AG09319 (cell line): ENCODE results near the gene TMEM198.

Experiments used
- DNase-seq: peaks from one replicate; pipeline ENCODE4 v3.0.0-alpha.2; 2010; ENCODE audit warnings: low read depth; ENCODE audit errors: extremely low read depth
- CTCF ChIP-seq: IDR thresholded peaks from 2 replicates; pipeline ENCODE4 v1.5.1; 2011; ENCODE audit warnings: low read depth, mild to moderate bottlenecking, inconsistent platforms, low read length, moderate library complexity

TMEM198 gene

GRCh38 chr2:219522111-219523030 lies 21.5 kb upstream of the TMEM198 start:
- peak; percentile 37 for DNase-seq

GRCh38 chr2:219523031-219523671 lies 20.7 kb upstream of the TMEM198 start:
- DNase-seq = no peak
- no peak for TF ChIP-seq CTCF

More at GRCh38 chr2:219522111-219523030, 21.5 kb upstream of the TMEM198 start:
- TF ChIP-seq CTCF = no peak

GRCh38 chr2:219524817-219525216 lies 19.0 kb upstream of the TMEM198 start:
- TF ChIP-seq CTCF = no peak
- no peak for DNase-seq

- no peak for TF ChIP-seq CTCF
- no peak for DNase-seq
Observed at GRCh38 chr2:219525533-219526232, 18.1 kb upstream of the TMEM198 start.

GRCh38 chr2:219526320-219527075 lies 17.3 kb upstream of the TMEM198 start:
- no peak for TF ChIP-seq CTCF
- DNase-seq = no peak

- DNase-seq = no peak
- TF ChIP-seq CTCF = no peak
Observed at GRCh38 chr2:219527076-219527394, 16.8 kb upstream of the TMEM198 start.
